ENCODE results near the gene SYT5. TPM values are rescaled to one million over a fixed set of nuclear protein-coding genes. Genes with fewer than 3 reads are reported as not detected.

SYT5 gene
- total RNA-seq, 2 donors from 2014 or later = 4.3 TPM; not detected in 1

- TF ChIP-seq POLR2A (IDR thresholded peaks at IDR 0.05) (no peak), POLR2AphosphoS5 (IDR thresholded peaks at IDR 0.05) (peak; percentile 42), CTCF (IDR thresholded peaks at IDR 0.05) (peak; percentile 17 to 76 (median 63))
- H3K36me3 ChIP-seq = no peaks in the 10 kb centered on the region
- peaks cover 36% of the 10 kb centered on the region for H3K27me3 ChIP-seq (replicated peaks; ENCODE audit: insufficient read depth)
- no peak overlapping the region for H3K27ac ChIP-seq
- H3K4me3 ChIP-seq = no peak overlapping the region
- peak; percentile 49 for DNase-seq (ENCODE audit: low spot score)
- no peaks in the 10 kb centered on the region for H3K9me3 ChIP-seq
- 4% methylated on average over 30 of the region's 33 CpGs for WGBS
- intact Hi-C loops (cut with DNase I) = no loop called here
- no peaks in the 10 kb centered on the region for H3K4me1 ChIP-seq (replicated peaks)
Observed at GRCh38 chr19:55160128-55160985, 19.7 kb downstream of the SYT5 start.

GRCh38 chr19:55158848-55159749 lies 21.0 kb downstream of the SYT5 start:
- Histone ChIP-seq H3K9me3 (no peaks in the 10 kb centered on the region), H3K27me3 (replicated peaks; ENCODE audit: insufficient read depth) (peaks cover 36% of the 10 kb centered on the region), H3K4me3 (no peak overlapping the region), H3K27ac (no peak overlapping the region), H3K36me3 (no peaks in the 10 kb centered on the region), H3K4me1 (replicated peaks) (no peaks in the 10 kb centered on the region)
- intact Hi-C loops (cut with DNase I) = no loop called here
- WGBS = 70% methylated on average over 18 of the region's 18 CpGs
- DNase-seq (ENCODE audit: low spot score) = no peak
- TF ChIP-seq POLR2AphosphoS5 (IDR thresholded peaks at IDR 0.05) (no peak), CTCF (IDR thresholded peaks at IDR 0.05) (no peak), POLR2A (IDR thresholded peaks at IDR 0.05) (no peak)

GRCh38 chr19:55158423-55158822 lies 21.7 kb downstream of the SYT5 start:
- Histone ChIP-seq H3K27ac (no peak overlapping the region), H3K9me3 (no peaks in the 10 kb centered on the region), H3K36me3 (no peaks in the 10 kb centered on the region), H3K27me3 (replicated peaks; ENCODE audit: insufficient read depth) (peaks cover 36% of the 10 kb centered on the region), H3K4me3 (no peak overlapping the region), H3K4me1 (replicated peaks) (no peaks in the 10 kb centered on the region)
- no peak for DNase-seq (ENCODE audit: low spot score)
- intact Hi-C loops (cut with DNase I) = no loop called here
- WGBS = 80% methylated on average over 4 of the region's 4 CpGs
- TF ChIP-seq CTCF (IDR thresholded peaks at IDR 0.05) (no peak), POLR2AphosphoS5 (IDR thresholded peaks at IDR 0.05) (no peak), POLR2A (IDR thresholded peaks at IDR 0.05) (no peak)

GRCh38 chr19:55157064-55157908 lies 22.8 kb downstream of the SYT5 start, which contains the start of gene TNNI3:
TNNI3 (minus strand) TSS chr19:55157732; CDS start chr19:55157589, 143 bp downstream.
- Histone ChIP-seq H3K36me3 (no peaks in the 10 kb centered on the region), H3K9me3 (no peaks in the 10 kb centered on the region), H3K27me3 (replicated peaks; ENCODE audit: insufficient read depth) (peaks cover 34% of the 10 kb centered on the region), H3K4me3 (no peak within 1 kb of the TSS), H3K4me1 (replicated peaks) (no peaks in the 10 kb centered on the region), H3K27ac (no peak within 1 kb of the TSS)
- intact Hi-C loops (cut with DNase I) = no loop called here
- WGBS = 32% methylated on average over 39 of the region's 39 CpGs
- TF ChIP-seq POLR2A (IDR thresholded peaks at IDR 0.05) (no peak), CTCF (IDR thresholded peaks at IDR 0.05) (no peak), POLR2AphosphoS5 (IDR thresholded peaks at IDR 0.05) (no peak)
- no peak for DNase-seq (ENCODE audit: low spot score)

Data from prostate gland (tissue), 2 donors.